Vagina (tissue), 2 donors: ENCODE measurements around the gene NUP210L. TPM values are rescaled to one million over a fixed set of nuclear protein-coding genes. Genes with fewer than 3 reads are reported as not detected.

Source experiments
- DNase-seq, 2 donors: peaks; one replicate each; pipeline ENCODE4 v3.0.0-alpha.2; 2017; ENCODE audit errors: extremely low spot score in 2 of 2
- H3K27ac ChIP-seq: fragments of 200-600 bp; sonication (generic); one replicate; pipeline ENCODE4 v1.5.1; 2019
- H3K27me3 ChIP-seq: fragments of 200-600 bp; sonication (generic); one replicate; pipeline ENCODE4 v1.5.1; 2019
- H3K36me3 ChIP-seq, 2 donors: fragments of 200-600 bp; sonication (generic); one replicate each; pipeline ENCODE4 v1.5.1; 2017 to 2019
- H3K4me1 ChIP-seq: fragments of 200-600 bp; sonication (generic); one replicate; pipeline ENCODE4 v1.5.1; 2019
- H3K4me3 ChIP-seq, 2 donors: fragments of 200-600 bp; sonication (generic); 1 replicate in 1 of 2; 2 replicates in 1 of 2; pipeline ENCODE4 v1.5.1; 2016 to 2019
- H3K9me3 ChIP-seq: fragments of 200-600 bp; sonication (generic); one replicate; pipeline ENCODE4 v1.5.1; 2019
- POLR2A ChIP-seq, 2 donors: fragments of 450-650 bp; IDR thresholded peaks; one replicate each; pipeline ENCODE4 v1.6.1; 2017; ENCODE audit warnings: antibody characterized with exemption in 2 of 2, mild to moderate bottlenecking in 2 of 2, moderate library complexity in 2 of 2
- POLR2AphosphoS5 ChIP-seq, 2 donors: sonication (generic); formaldehyde crosslinking; IDR thresholded peaks; one replicate each; pipeline ENCODE4 v1.9.0; 2017; ENCODE audit warnings: antibody characterized with exemption in 2 of 2, mild to moderate bottlenecking in 2 of 2, low read depth in 1 of 2; ENCODE audit not compliant: insufficient read depth in 1 of 2
- intact Hi-C: fragments of 100-400 bp; cut with DNase I; formaldehyde crosslinking; loops from one replicate; pipeline ENCODE4 v1.15.1; 2023
- total RNA-seq: library from RNA; depleted of rRNA; stranded (reverse); fragments of >200 nt; gene quantifications from one replicate; pipeline ENCODE4 v1.2.3, GENCODE V29; 2016
- TF ChIP-seq, protein P1 (sequence below), 3 experiments: fragments of 450-650 bp in 2 of 3; fragments of 200-600 bp in 1 of 3; sonication (generic) in 1 of 3; IDR thresholded peaks; one replicate each; pipeline ENCODE4 v1.5.1; 2017 to 2019; ENCODE audit warnings: antibody characterized with exemption in 3 of 3, mild to moderate bottlenecking in 2 of 3, moderate library complexity in 2 of 3

NUP210L gene
- total RNA-seq, 1 donor from 2014 or later = not detected

DNA sequence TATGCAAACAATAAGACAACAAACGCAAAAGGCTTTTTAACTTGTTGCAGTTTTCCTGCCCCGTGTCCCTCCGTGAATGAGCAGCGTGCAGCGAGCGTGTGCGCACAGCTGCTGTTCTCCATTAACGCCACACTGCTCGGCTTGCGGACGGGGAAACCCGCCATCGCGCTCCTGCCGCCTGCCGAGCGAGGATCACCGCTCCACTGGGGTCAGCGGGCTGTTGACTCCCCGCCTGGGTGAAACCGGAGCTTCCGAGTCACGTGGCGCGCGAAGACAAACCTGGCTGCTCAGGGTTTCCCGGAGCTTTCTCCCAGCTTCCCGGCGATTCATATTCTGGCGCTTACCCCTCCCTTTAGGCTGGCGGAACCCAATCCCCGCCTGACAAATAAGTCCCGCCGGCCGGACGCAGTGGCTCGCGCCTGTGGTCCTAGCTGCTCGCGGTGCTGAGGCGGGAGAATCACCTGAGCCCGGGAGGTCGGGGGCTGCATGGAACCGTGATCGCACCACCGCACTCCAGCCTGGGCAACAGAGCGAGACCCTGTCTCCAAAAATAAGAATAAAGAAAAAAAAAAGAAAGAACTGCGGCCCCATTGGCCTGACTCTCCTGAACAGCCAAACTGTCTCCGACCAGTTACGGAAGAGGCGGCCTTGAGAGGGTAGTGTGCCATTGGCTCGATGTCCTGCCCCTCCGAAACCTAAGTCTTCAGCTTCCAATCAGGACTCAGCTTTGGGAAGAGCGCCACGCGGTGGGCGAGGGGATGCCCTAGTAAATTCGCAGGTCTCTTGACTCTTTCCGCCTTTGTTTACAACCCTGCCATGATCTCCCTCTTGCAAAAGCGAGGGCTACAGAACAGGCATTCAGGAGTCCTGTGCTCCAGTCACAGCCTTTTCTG lies 187.5 kb downstream of the NUP210L start, which contains the start of gene CREB3L4:
TSS of gene CREB3L4 (plus strand) at position 796 of the 893 bp plus-strand sequence. CDS start 624 bp downstream, outside the sequence.
- no peaks in the 10 kb centered on the region for H3K36me3 ChIP-seq
- H3K4me1 ChIP-seq = peaks cover 52% of the 10 kb centered on the region
- peak in 1 of 2 donors; percentile 58 for TF ChIP-seq POLR2A (IDR thresholded peaks at IDR 0.05)
- TF ChIP-seq POLR2AphosphoS5 (IDR thresholded peaks at IDR 0.05; ENCODE audit: insufficient read depth in 1 of 2, low read depth in 1 of 2) = peak; percentile 87 to 95
- TF ChIP-seq, protein P1, sequence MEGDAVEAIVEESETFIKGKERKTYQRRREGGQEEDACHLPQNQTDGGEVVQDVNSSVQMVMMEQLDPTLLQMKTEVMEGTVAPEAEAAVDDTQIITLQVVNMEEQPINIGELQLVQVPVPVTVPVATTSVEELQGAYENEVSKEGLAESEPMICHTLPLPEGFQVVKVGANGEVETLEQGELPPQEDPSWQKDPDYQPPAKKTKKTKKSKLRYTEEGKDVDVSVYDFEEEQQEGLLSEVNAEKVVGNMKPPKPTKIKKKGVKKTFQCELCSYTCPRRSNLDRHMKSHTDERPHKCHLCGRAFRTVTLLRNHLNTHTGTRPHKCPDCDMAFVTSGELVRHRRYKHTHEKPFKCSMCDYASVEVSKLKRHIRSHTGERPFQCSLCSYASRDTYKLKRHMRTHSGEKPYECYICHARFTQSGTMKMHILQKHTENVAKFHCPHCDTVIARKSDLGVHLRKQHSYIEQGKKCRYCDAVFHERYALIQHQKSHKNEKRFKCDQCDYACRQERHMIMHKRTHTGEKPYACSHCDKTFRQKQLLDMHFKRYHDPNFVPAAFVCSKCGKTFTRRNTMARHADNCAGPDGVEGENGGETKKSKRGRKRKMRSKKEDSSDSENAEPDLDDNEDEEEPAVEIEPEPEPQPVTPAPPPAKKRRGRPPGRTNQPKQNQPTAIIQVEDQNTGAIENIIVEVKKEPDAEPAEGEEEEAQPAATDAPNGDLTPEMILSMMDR (IDR thresholded peaks at IDR 0.05) = peak in 2 of 3 experiments; percentile 16 to 31
- H3K27me3 ChIP-seq = no peaks in the 10 kb centered on the region
- peak within 1 kb of the TSS; percentile 63 to 65 for H3K4me3 ChIP-seq
- peak within 1 kb of the TSS; percentile 93 for H3K27ac ChIP-seq
- peak in 1 of 2 donors; percentile 96 for DNase-seq
- no peaks in the 10 kb centered on the region for H3K9me3 ChIP-seq
- intact Hi-C loops = no loop called here

DNA sequence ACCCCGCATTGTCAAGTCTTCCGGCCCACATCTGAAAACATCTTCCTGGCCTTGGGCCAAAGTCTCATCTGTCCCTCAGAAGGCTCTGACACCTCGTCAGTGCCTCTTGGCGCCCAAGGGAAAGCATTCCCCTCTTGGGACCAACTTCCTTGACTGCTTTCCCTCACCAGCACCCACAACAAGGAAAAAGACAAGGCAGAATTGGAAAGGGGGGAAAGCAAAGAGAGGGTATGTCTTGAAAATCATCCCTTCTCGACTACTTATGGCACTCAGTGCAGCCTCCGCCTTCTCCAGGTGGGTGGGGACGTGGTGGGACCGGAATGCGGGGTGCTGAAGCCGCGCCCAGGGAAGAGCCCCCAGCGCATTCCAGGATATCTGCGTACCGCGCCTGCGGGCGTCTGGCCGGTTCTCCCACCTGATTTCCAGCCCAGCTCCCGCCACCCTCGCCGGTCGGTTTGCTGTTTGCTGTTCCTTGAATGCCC lies 191.0 kb downstream of the NUP210L start:
- no peak for DNase-seq
- Histone ChIP-seq H3K27ac (peak overlapping the region; percentile 96), H3K4me3 (peak overlapping the region; percentile 59 to 81), H3K36me3 (peaks cover 0 to 9% of the 10 kb centered on the region in 2 donors), H3K27me3 (no peaks in the 10 kb centered on the region), H3K9me3 (no peaks in the 10 kb centered on the region), H3K4me1 (peaks cover 66% of the 10 kb centered on the region)
- TF ChIP-seq POLR2A (IDR thresholded peaks at IDR 0.05) (no peak), POLR2AphosphoS5 (IDR thresholded peaks at IDR 0.05; ENCODE audit: insufficient read depth in 1 of 2, low read depth in 1 of 2) (no peak)
- TF ChIP-seq, protein P1 (IDR thresholded peaks at IDR 0.05) = no peak
- intact Hi-C loops = no loop called here

DNA sequence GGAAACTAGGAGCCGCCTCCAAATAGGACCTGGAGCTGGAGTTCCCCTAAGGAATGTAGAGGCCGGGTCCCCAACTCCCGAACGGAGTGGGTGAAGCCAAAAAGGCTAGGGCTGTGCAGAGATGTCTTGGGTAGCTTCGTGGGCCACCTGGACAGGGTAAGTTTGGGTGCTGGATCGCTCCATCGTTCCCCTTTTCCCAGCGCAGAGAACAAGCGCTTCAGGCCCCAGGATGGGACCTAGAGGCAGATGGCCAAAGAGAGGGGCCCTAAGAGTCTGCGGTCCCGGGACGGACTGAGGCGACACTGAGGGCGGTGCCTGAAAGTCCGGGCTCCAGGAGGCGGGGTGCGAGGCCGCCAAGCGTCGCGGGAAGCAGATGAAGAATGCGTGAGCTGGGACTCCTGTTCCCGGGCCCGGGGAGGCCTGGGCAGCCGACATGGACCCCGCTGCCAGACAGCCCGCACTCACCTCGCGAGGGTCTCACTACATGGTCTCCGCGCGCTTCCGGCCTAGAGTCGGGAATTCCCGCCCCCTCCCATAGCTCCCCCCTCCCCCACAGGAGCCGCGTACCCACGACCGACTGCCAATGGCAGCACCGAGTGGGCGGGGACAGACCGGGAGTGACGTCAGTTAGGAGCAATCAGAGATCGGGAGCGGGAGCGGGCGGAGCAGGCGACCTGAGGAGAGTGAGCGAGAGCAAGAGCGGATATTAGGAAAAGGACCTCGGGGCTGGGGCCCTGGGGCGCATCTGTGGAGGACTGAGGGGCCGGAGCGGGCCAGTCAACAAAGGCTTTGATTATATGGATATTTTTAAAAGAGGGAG lies 191.6 kb downstream of the NUP210L start, which contains the start of gene SLC39A1:
TSS of gene SLC39A1 (minus strand) at position 508 of the 820 bp plus-strand sequence. CDS start 822 bp downstream, outside the sequence.
- H3K4me3 ChIP-seq = peak within 1 kb of the TSS; percentile 59 to 81
- DNase-seq = peak in 1 of 2 donors; percentile 99
- H3K27ac ChIP-seq = peak within 1 kb of the TSS; percentile 96
- peaks cover 0 to 9% of the 10 kb centered on the region in 2 donors for H3K36me3 ChIP-seq
- H3K27me3 ChIP-seq = no peaks in the 10 kb centered on the region
- intact Hi-C loops = no loop called here
- no peaks in the 10 kb centered on the region for H3K9me3 ChIP-seq
- H3K4me1 ChIP-seq = peaks cover 62% of the 10 kb centered on the region
- TF ChIP-seq POLR2A (IDR thresholded peaks at IDR 0.05) = peak in 1 of 2 donors; percentile 79
- TF ChIP-seq, protein P1 (IDR thresholded peaks at IDR 0.05) = peak in 1 of 3 experiments; percentile 22
- TF ChIP-seq POLR2AphosphoS5 (IDR thresholded peaks at IDR 0.05; ENCODE audit: insufficient read depth in 1 of 2, low read depth in 1 of 2) = peak; percentile 90 to 95

DNA sequence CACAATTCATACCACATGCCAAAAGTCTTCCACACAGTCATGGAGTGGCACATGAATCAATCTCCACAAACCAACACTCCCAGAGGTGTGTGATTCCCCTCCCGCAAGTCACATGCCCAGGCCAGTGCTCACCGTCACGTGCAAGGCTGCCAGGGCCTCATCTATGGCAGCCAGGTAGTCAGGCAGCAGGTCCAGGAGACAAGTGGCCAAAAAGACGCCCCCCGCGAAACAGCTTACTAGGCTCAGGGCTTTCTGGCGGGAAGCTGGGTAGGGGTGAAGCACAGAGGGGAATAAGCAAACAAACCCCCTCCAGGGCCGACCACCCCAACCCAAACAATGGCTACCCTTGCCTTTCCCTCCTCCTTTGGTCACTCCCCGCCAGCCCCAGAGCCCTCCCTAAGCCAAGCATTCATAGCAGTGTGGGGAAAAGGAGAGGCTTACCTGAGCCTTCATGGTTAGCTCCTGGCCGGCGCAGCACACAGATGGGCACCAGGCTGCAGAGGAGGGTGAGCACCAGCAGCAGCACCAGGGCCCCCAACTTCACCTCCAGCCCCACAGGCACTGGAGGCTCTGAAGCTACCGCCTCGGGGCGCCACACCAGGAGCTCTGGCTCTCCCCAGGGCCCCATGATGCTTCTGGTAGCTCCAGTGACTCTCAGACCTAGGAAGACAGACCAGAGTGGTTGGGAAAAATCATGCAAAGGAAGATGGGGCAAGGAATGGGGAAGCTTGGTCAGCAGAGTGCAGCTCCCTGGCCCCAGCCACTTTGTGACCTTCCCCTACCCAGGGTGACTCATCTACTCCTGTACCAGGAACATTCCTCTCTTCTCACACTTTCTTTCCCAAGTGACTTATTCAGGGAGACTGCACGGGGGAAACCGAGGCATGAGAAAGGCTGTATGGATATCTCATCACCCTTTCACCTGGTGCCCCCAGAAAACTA lies 192.5 kb downstream of the NUP210L start:
- H3K4me3 ChIP-seq = peak overlapping the region; percentile 59 to 81
- no peaks in the 10 kb centered on the region for H3K27me3 ChIP-seq
- intact Hi-C loops = no loop called here
- H3K4me1 ChIP-seq = peaks cover 64% of the 10 kb centered on the region
- no peaks in the 10 kb centered on the region for H3K9me3 ChIP-seq
- TF ChIP-seq, protein P1 (IDR thresholded peaks at IDR 0.05) = no peak
- TF ChIP-seq POLR2AphosphoS5 (IDR thresholded peaks at IDR 0.05; ENCODE audit: insufficient read depth in 1 of 2, low read depth in 1 of 2) (no peak), POLR2A (IDR thresholded peaks at IDR 0.05) (no peak)
- H3K36me3 ChIP-seq = peaks cover 0 to 9% of the 10 kb centered on the region in 2 donors
- H3K27ac ChIP-seq = peak overlapping the region; percentile 96
- DNase-seq = no peak
